ENCODE measurements around the gene RHOG.
"Not testable (repeated sequence)": the region's sequence is repeated elsewhere in the genome, so short reads cannot be mapped to it uniquely, and the experiment has no call there.

Gene RHOG

GRCh38 chr11:3834349-3834663 lies 6.5 kb downstream of the RHOG start:
- DNase-seq (ENCODE audit: low read depth, low spot score) = no peak

GRCh38 chr11:3833449-3833848 lies 7.3 kb downstream of the RHOG start:
- no peak for DNase-seq (ENCODE audit: low read depth, low spot score)

- no peak for DNase-seq (ENCODE audit: low read depth, low spot score)
These were observed 7.9 kb downstream of the RHOG start for GRCh38 chr11:3832816-3833215.

GRCh38 chr11:3831378-3832239 lies 9.2 kb downstream of the RHOG start:
- DNase-seq (ENCODE audit: low read depth, low spot score) = no peak

- DNase-seq (ENCODE audit: low read depth, low spot score) = no peak
These were observed 10.0 kb downstream of the RHOG start for GRCh38 chr11:3830730-3831129.

GRCh38 chr11:3830088-3830487 lies 10.7 kb downstream of the RHOG start:
- no peak for DNase-seq (ENCODE audit: low read depth, low spot score)

GRCh38 chr11:3827434-3828186 lies 13.1 kb downstream of the RHOG start:
- no peak for DNase-seq (ENCODE audit: low read depth, low spot score)

- DNase-seq (ENCODE audit: low read depth, low spot score) = no peak
These were observed 14.0 kb downstream of the RHOG start for GRCh38 chr11:3826721-3827120.

- no peak for DNase-seq (ENCODE audit: low read depth, low spot score)
These were observed 15.1 kb downstream of the RHOG start for GRCh38 chr11:3825473-3826154.

GRCh38 chr11:3824714-3825472 lies 15.9 kb downstream of the RHOG start:
- peak; percentile 37 for DNase-seq (ENCODE audit: low read depth, low spot score)

- no peak for DNase-seq (ENCODE audit: low read depth, low spot score)
These were observed 16.8 kb downstream of the RHOG start for GRCh38 chr11:3823762-3824506.

GRCh38 chr11:3823303-3823702 lies 17.5 kb downstream of the RHOG start:
- DNase-seq (ENCODE audit: low read depth, low spot score) = peak; percentile 57

- no peak for DNase-seq (ENCODE audit: low read depth, low spot score)
These were observed 18.4 kb downstream of the RHOG start for GRCh38 chr11:3822312-3822711.

GRCh38 chr11:3820971-3821370 lies 19.8 kb downstream of the RHOG start:
- DNase-seq (ENCODE audit: low read depth, low spot score) = no peak

GRCh38 chr11:3817181-3817800 lies 23.5 kb downstream of the RHOG start:
- DNase-seq (ENCODE audit: low read depth, low spot score) = no peak

GRCh38 chr11:3816673-3817072 lies 24.1 kb downstream of the RHOG start:
- no peak for DNase-seq (ENCODE audit: low read depth, low spot score)

- no peak for DNase-seq (ENCODE audit: low read depth, low spot score)
These were observed 24.9 kb downstream of the RHOG start for GRCh38 chr11:3815845-3816244.

- not testable (repeated sequence) for DNase-seq (ENCODE audit: low read depth, low spot score)
These were observed 25.9 kb downstream of the RHOG start for GRCh38 chr11:3814832-3815231.

GRCh38 chr11:3810951-3811350 lies 29.8 kb downstream of the RHOG start:
- DNase-seq (ENCODE audit: low read depth, low spot score) = no peak

- no peak for DNase-seq (ENCODE audit: low read depth, low spot score)
These were observed 30.3 kb downstream of the RHOG start for GRCh38 chr11:3810446-3810845.

GRCh38 chr11:3809624-3809928 lies 31.2 kb downstream of the RHOG start:
- no peak for DNase-seq (ENCODE audit: low read depth, low spot score)

All from astrocyte of the hippocampus (primary cell).